ENCODE data around the gene MTCL3.

MTCL3 gene

GRCh38 chr6:127514773-127515227, 4.3 kb downstream of the MTCL3 start:
- DNase-seq = peak; percentile 33

GRCh38 chr6:127514179-127514772, 4.9 kb downstream of the MTCL3 start:
- no peak for DNase-seq

GRCh38 chr6:127513425-127513824, 5.7 kb downstream of the MTCL3 start:
- no peak for DNase-seq

- no peak for DNase-seq
Observed at GRCh38 chr6:127510876-127511275, 8.3 kb downstream of the MTCL3 start.

GRCh38 chr6:127506894-127507293, 12.2 kb downstream of the MTCL3 start:
- no peak for DNase-seq

GRCh38 chr6:127503022-127503421, 16.1 kb downstream of the MTCL3 start:
- DNase-seq = no peak

- DNase-seq = no peak
Observed at GRCh38 chr6:127497410-127497809, 21.7 kb downstream of the MTCL3 start.

GRCh38 chr6:127496471-127496870, 22.7 kb downstream of the MTCL3 start:
- DNase-seq = no peak

- no peak for DNase-seq
Observed at GRCh38 chr6:127494240-127494767, 24.8 kb downstream of the MTCL3 start.

- DNase-seq = no peak
Observed at GRCh38 chr6:127489248-127489647, 29.9 kb downstream of the MTCL3 start.

GRCh38 chr6:127486934-127487333, 32.2 kb downstream of the MTCL3 start:
- no peak for DNase-seq

GRCh38 chr6:127484212-127484863, 34.8 kb downstream of the MTCL3 start:
- DNase-seq = no peak

GRCh38 chr6:127483399-127484055, 35.6 kb downstream of the MTCL3 start:
- no peak for DNase-seq

- DNase-seq = no peak
Observed at GRCh38 chr6:127482325-127482724, 36.8 kb downstream of the MTCL3 start.

GRCh38 chr6:127481628-127482027, 37.5 kb downstream of the MTCL3 start:
- no peak for DNase-seq

GRCh38 chr6:127481111-127481510, 38.0 kb downstream of the MTCL3 start:
- no peak for DNase-seq

GRCh38 chr6:127477658-127478057, 41.5 kb downstream of the MTCL3 start:
- DNase-seq = no peak

- no peak for DNase-seq
Observed at GRCh38 chr6:127475823-127476176, 43.3 kb downstream of the MTCL3 start.

- DNase-seq = no peak
Observed at GRCh38 chr6:127475135-127475822, 43.9 kb downstream of the MTCL3 start.

GRCh38 chr6:127471379-127472255, 47.5 kb downstream of the MTCL3 start:
- DNase-seq = no peak

- no peak for DNase-seq
Observed at GRCh38 chr6:127468936-127469335, 50.2 kb downstream of the MTCL3 start.

GRCh38 chr6:127466416-127466815, 52.7 kb downstream of the MTCL3 start:
- no peak for DNase-seq
